ENCODE data around the gene ASPSCR1. TPM values are rescaled to one million over a fixed set of nuclear protein-coding genes. Genes with fewer than 3 reads are reported as not detected.
A peak's percentile ranks its signal among the peaks of the same experiment; 100 is the strongest.

Gene ASPSCR1
- total and polyA plus RNA-seq, 2 of the 13 experiments (the other 11 are each of a cell fraction or from before 2014, with no cell fraction given), result 274 to 314 TPM

DNA sequence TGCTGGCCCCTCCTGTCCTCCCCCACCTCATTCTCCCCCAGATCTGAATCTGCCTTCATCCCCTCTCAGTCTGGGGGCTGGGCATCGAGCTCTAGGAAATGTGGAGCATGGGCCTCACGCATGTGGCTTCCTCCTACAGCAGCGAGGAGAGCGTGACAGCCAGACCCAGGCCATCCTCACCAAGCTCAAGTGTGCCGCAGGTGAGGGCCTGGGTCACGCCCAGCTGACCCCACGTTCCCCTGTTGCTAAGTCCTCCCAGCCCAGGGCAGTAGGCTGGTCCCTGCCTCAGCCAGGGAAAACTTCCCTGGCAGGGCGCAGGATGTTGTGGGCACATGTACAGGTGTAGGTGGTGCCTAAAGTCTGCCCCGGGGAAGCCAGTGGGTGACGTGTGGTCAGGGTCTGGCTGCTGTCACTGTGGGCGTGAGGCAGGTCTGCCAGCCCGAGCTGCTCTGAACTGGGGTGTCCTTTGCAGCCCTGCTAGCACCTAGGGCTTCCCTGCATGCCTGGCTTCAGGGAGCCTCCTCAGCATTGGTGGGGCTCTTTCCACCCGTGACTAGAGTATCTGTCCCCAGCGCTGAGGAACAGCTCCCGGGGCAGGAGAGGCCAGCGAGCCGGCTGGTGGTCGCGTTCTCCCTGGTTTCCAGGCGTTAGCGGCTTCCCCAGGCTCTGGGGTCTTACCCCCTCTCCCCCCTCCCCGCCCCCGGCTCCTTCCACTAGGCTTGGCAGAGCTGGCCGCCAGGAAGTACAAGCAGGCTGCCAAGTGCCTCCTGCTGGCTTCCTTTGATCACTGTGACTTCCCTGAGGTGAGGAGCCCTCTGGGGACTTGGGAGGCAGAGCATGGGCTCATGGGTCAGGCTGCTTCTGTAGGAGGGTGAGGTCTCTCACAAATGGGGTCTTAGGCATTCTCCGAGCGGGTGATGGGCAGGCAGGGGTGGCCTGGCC lies 77.9 kb downstream of the ASPSCR1 start:
- WGBS (ENCODE audit: low lambda C conversion rate), result 92% methylated on average over 19 of the region's 26 CpGs
- in situ Hi-C loops (cut with HindIII; ENCODE audit: extremely low pct_ligation_motif_present, low pct_unique_long_range_greater_than_20kb) (no loop called here), intact Hi-C loops (cut with micrococcal nuclease; ENCODE audit: unreplicated experiment) (no loop called here)
- H4K20me1 ChIP-seq (ENCODE audit: insufficient read depth, low read length), result no peaks in the 10 kb centered on the region; the same call in 1 of the 2 replicates
- DNase-seq (ENCODE audit: low spot score) (no peak), FAIRE-seq (no peak), ATAC-seq (no peak)
- peaks cover 52% of the 10 kb centered on the region for H3K4me1 ChIP-seq (ENCODE audit: insufficient read depth, low read length)
- H3K27me3 ChIP-seq (ENCODE audit: control insufficient read depth in 1 of 2, insufficient read depth in 2 of 2, low read length in 2 of 2), result no peaks in the 10 kb centered on the region; a peak in 2 of 5 replicates
- H3K27ac ChIP-seq (ENCODE audit: extremely low read length, insufficient read depth, low read length), result peak overlapping the region; percentile 91
- H3K4me3 ChIP-seq (replicated peaks in 1 of 3; ENCODE audit: insufficient read depth in 1 of 3, low read depth in 2 of 3, low read length in 3 of 3), result no peak overlapping the region
- no peak overlapping the region for H3K4me2 ChIP-seq (ENCODE audit: low read depth, low read length)
- H3K36me3 ChIP-seq (replicated peaks in 1 of 2; ENCODE audit: control insufficient read depth in 1 of 2, insufficient read depth in 2 of 2, low read length in 2 of 2), result peaks cover 31 to 47% of the 10 kb centered on the region in 2 experiments
- no peak overlapping the region for H3K9ac ChIP-seq (ENCODE audit: insufficient read depth, low read depth, low read length)
- H2AFZ ChIP-seq (ENCODE audit: low read length), result no peak overlapping the region
- BruUV-seq (replicated peaks), result no TSS peak
- peaks cover 26% of the 10 kb centered on the region for H3K79me2 ChIP-seq (ENCODE audit: insufficient read depth, low read length)
- CTCF ChIA-PET (ENCODE audit: low intra/inter-chr PET ratio, low total read pairs), result no interaction called here
- POLR2A ChIA-PET, result interaction anchor here (1.6 to 3.1 kb wide), 3 partner anchors 8 to 18 kb away, joined by 3 to 28 read pairs (median 14); partner anchors contain the start of genes DCXR and DUS1L
- H3K9me3 ChIP-seq (ENCODE audit: low read length), result no peaks in the 10 kb centered on the region
- no peak for TF ChIP-seq JUNB (CRISPR knock-in tag; IDR thresholded peaks at IDR 0.05; ENCODE audit: borderline replicate concordance)
- TF ChIP-seq AKAP8 (CRISPR knock-in tag; IDR thresholded peaks at IDR 0.05), result 0 out of 2 replicates have a peak, but pooled peaks have one; percentile 38
- no peak for TF ChIP-seq YY1 (IDR thresholded peaks at IDR 0.05; ENCODE audit: insufficient read depth, insufficient replicate concordance, low read depth, low read length)
- TF ChIP-seq ZFY (CRISPR knock-in tag; IDR thresholded peaks at IDR 0.05), result no peak
- TF ChIP-seq ZNF230 (CRISPR knock-in tag; IDR thresholded peaks at IDR 0.05), result no peak
- peak; percentile 50 for TF ChIP-seq POLR2G (IDR thresholded peaks at IDR 0.05; ENCODE audit: low read depth, low read length)
- TF ChIP-seq POLR2AphosphoS5 (IDR thresholded peaks at IDR 0.05; ENCODE audit: low read depth, low read length), result peak; percentile 29; the same call in 1 of the 2 replicates
- TF ChIP-seq ZC3H13 (CRISPR knock-in tag; IDR thresholded peaks at IDR 0.05), result 0 out of 2 replicates have a peak, but pooled peaks have one; percentile 7
- no peak for TF ChIP-seq ELK4 (CRISPR knock-in tag; IDR thresholded peaks at IDR 0.05; ENCODE audit: borderline replicate concordance)
- TF ChIP-seq, protein P1, sequence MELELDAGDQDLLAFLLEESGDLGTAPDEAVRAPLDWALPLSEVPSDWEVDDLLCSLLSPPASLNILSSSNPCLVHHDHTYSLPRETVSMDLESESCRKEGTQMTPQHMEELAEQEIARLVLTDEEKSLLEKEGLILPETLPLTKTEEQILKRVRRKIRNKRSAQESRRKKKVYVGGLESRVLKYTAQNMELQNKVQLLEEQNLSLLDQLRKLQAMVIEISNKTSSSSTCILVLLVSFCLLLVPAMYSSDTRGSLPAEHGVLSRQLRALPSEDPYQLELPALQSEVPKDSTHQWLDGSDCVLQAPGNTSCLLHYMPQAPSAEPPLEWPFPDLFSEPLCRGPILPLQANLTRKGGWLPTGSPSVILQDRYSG (CRISPR knock-in tag; IDR thresholded peaks at IDR 0.05), result no peak
- TF ChIP-seq KLF13 (CRISPR knock-in tag; IDR thresholded peaks at IDR 0.05), result no peak
- TF ChIP-seq TRIM22 (IDR thresholded peaks at IDR 0.05), result no peak
- no peak for TF ChIP-seq TBX2 (CRISPR knock-in tag; IDR thresholded peaks at IDR 0.05; ENCODE audit: borderline replicate concordance)
- no peak for TF ChIP-seq ZKSCAN1 (IDR thresholded peaks at IDR 0.05; ENCODE audit: low read length)
- TF ChIP-seq, protein P2, sequence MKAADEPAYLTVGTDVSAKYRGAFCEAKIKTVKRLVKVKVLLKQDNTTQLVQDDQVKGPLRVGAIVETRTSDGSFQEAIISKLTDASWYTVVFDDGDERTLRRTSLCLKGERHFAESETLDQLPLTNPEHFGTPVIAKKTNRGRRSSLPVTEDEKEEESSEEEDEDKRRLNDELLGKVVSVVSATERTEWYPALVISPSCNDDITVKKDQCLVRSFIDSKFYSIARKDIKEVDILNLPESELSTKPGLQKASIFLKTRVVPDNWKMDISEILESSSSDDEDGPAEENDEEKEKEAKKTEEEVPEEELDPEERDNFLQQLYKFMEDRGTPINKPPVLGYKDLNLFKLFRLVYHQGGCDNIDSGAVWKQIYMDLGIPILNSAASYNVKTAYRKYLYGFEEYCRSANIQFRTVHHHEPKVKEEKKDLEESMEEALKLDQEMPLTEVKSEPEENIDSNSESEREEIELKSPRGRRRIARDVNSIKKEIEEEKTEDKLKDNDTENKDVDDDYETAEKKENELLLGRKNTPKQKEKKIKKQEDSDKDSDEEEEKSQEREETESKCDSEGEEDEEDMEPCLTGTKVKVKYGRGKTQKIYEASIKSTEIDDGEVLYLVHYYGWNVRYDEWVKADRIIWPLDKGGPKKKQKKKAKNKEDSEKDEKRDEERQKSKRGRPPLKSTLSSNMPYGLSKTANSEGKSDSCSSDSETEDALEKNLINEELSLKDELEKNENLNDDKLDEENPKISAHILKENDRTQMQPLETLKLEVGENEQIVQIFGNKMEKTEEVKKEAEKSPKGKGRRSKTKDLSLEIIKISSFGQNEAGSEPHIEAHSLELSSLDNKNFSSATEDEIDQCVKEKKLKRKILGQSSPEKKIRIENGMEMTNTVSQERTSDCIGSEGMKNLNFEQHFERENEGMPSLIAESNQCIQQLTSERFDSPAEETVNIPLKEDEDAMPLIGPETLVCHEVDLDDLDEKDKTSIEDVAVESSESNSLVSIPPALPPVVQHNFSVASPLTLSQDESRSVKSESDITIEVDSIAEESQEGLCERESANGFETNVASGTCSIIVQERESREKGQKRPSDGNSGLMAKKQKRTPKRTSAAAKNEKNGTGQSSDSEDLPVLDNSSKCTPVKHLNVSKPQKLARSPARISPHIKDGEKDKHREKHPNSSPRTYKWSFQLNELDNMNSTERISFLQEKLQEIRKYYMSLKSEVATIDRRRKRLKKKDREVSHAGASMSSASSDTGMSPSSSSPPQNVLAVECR (CRISPR knock-in tag; IDR thresholded peaks at IDR 0.05; ENCODE audit: borderline replicate concordance), result 0 out of 2 replicates have a peak, but pooled peaks have one; percentile 34
- TF ChIP-seq SMAD9 (CRISPR knock-in tag; IDR thresholded peaks at IDR 0.05), result no peak
